Lower lobe of right lung (tissue), 2 donors: ENCODE data around the gene ZNHIT3. TPM values are rescaled to one million over a fixed set of nuclear protein-coding genes. Genes with fewer than 3 reads are reported as not detected.

Source experiments
- ATAC-seq, 2 donors: fragments of 200-7000 bp; cut with Tn5 transposase; one replicate each; pipeline ENCODE4 v1.9.1; 2020 to 2022; ENCODE audit warnings: mild to moderate bottlenecking in 2 of 2, moderate library complexity in 2 of 2
- DNase-seq: peaks from one replicate; pipeline ENCODE4 v3.0.0-alpha.2; 2020
- H3K27ac ChIP-seq: fragments of 200-600 bp; one replicate; pipeline ENCODE4 v1.8.0; 2022
- H3K27me3 ChIP-seq: fragments of 200-600 bp; one replicate; pipeline ENCODE4 v1.8.0; 2022; ENCODE audit warnings: low read depth
- H3K36me3 ChIP-seq: fragments of 200-600 bp; one replicate; pipeline ENCODE4 v1.8.0; 2022; ENCODE audit warnings: mild to moderate bottlenecking
- H3K4me1 ChIP-seq: fragments of 200-600 bp; one replicate; pipeline ENCODE4 v1.8.0; 2022
- H3K4me3 ChIP-seq: fragments of 200-600 bp; one replicate; pipeline ENCODE4 v1.8.0; 2022; ENCODE audit warnings: mild to moderate bottlenecking
- H3K9me3 ChIP-seq: fragments of 200-600 bp; one replicate; pipeline ENCODE4 v1.8.0; 2022
- intact Hi-C: fragments of 100-400 bp; cut with DNase I; formaldehyde crosslinking; loops from one replicate; pipeline ENCODE4 v1.11.0; 2022
- total RNA-seq: library from RNA; stranded (reverse); fragmentation: NEBNext Ultra II Directional; extraction: Animal tissue kit (Norgen Biotek cat#: 25700); gene quantifications from one replicate; pipeline ENCODE4 v1.2.1, GENCODE V29; 2021
- TF ChIP-seq, protein P1 (sequence below): fragments of 200-600 bp; IDR thresholded peaks from one replicate; pipeline ENCODE4 v1.8.0; 2022; ENCODE audit warnings: antibody characterized with exemption, mild to moderate bottlenecking
- donor health status: DM: no; HTN: yes; CAD: no; lungs with severe emphysema.

ZNHIT3 gene
- total RNA-seq, 1 donor from 2014 or later: 30.1 TPM

DNA sequence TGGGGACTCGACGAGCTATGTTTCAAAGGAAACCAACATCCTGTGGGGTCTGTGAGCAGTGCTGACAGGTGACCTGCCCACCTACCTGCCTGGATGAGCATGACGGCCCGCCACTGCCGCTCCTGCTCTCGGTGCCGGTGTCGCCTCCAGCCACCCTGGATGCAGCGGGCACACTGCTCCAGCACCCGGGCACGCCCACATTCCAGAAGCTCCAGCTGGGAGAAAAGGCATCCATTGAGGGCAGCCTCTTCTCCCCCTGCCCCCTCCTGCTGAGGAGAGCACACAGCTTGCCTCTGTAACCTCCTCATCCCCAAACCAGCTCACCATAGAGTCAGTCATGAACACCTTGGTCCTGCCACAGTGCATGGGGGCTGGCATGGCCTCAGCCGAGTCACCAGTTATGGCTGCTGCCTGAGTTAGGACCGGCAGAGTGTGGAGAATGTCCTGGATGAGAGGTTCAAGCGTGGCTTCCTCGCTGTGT, 14.3 kb downstream of the ZNHIT3 start:
- ATAC-seq (peak in 1 of 2 donors; percentile 48), DNase-seq (no peak)
- Histone ChIP-seq H3K9me3 (no peaks in the 10 kb centered on the region), H3K4me1 (no peaks in the 10 kb centered on the region), H3K36me3 (peaks cover 91% of the 10 kb centered on the region), H3K27ac (no peak overlapping the region), H3K4me3 (no peak overlapping the region), H3K27me3 (no peaks in the 10 kb centered on the region)
- intact Hi-C loops: no loop called here
- TF ChIP-seq, protein P1, sequence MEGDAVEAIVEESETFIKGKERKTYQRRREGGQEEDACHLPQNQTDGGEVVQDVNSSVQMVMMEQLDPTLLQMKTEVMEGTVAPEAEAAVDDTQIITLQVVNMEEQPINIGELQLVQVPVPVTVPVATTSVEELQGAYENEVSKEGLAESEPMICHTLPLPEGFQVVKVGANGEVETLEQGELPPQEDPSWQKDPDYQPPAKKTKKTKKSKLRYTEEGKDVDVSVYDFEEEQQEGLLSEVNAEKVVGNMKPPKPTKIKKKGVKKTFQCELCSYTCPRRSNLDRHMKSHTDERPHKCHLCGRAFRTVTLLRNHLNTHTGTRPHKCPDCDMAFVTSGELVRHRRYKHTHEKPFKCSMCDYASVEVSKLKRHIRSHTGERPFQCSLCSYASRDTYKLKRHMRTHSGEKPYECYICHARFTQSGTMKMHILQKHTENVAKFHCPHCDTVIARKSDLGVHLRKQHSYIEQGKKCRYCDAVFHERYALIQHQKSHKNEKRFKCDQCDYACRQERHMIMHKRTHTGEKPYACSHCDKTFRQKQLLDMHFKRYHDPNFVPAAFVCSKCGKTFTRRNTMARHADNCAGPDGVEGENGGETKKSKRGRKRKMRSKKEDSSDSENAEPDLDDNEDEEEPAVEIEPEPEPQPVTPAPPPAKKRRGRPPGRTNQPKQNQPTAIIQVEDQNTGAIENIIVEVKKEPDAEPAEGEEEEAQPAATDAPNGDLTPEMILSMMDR: no peak

DNA sequence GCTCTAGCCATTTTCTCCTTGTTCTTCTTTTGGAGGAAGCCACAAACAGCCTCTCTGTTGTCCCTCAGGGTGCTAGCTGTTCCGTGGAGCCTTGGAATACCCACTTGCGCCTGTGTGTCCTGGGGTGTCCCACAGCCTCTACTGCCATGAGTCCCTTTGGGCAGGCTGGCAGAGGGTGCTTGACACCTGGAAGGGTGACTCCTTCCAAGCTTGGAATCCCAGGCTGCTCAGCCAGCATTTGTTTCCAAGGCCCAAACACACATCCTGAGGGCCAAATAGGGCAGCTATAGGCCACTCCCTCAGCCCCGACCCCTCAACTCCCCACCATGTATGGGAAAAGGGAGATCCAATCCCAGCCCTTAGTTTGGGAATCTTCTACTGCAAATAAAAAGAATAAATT, 14.9 kb downstream of the ZNHIT3 start:
- Histone ChIP-seq H3K27ac (no peak overlapping the region), H3K4me3 (no peak overlapping the region), H3K36me3 (peaks cover 88% of the 10 kb centered on the region), H3K9me3 (no peaks in the 10 kb centered on the region), H3K4me1 (no peaks in the 10 kb centered on the region), H3K27me3 (no peaks in the 10 kb centered on the region)
- TF ChIP-seq, protein P1: no peak
- intact Hi-C loops: no loop called here
- ATAC-seq (no peak), DNase-seq (no peak)

- peaks cover 88% of the 10 kb centered on the region for H3K36me3 ChIP-seq
- intact Hi-C loops: no loop called here
- no peaks in the 10 kb centered on the region for H3K27me3 ChIP-seq
- TF ChIP-seq, protein P1: no peak
- no peak overlapping the region for H3K4me3 ChIP-seq
- ATAC-seq: no peak
- H3K4me1 ChIP-seq: no peaks in the 10 kb centered on the region
- no peak overlapping the region for H3K27ac ChIP-seq
- DNase-seq: no peak
- H3K9me3 ChIP-seq: no peaks in the 10 kb centered on the region
Measured at GRCh38 chr17:36501963-36502362, 15.5 kb downstream of the ZNHIT3 start.

GRCh38 chr17:36503456-36504155, 17.1 kb downstream of the ZNHIT3 start:
- intact Hi-C loops: no loop called here
- ATAC-seq: no peak
- no peak for DNase-seq
- Histone ChIP-seq H3K36me3 (peaks cover 82% of the 10 kb centered on the region), H3K4me1 (no peaks in the 10 kb centered on the region), H3K27ac (no peak overlapping the region), H3K4me3 (no peak overlapping the region), H3K9me3 (no peaks in the 10 kb centered on the region), H3K27me3 (no peaks in the 10 kb centered on the region)
- TF ChIP-seq, protein P1: no peak

- no peak overlapping the region for H3K27ac ChIP-seq
- no peak overlapping the region for H3K4me3 ChIP-seq
- no peaks in the 10 kb centered on the region for H3K27me3 ChIP-seq
- ATAC-seq (no peak), DNase-seq (no peak)
- H3K36me3 ChIP-seq: peaks cover 77% of the 10 kb centered on the region
- no peaks in the 10 kb centered on the region for H3K4me1 ChIP-seq
- no peaks in the 10 kb centered on the region for H3K9me3 ChIP-seq
- TF ChIP-seq, protein P1: no peak
- intact Hi-C loops: no loop called here
Measured at GRCh38 chr17:36504156-36504545, 17.7 kb downstream of the ZNHIT3 start.
